HepG2 (cell line): ENCODE measurements around the gene TUBA8. TPM values are rescaled to one million over a fixed set of nuclear protein-coding genes. Genes with fewer than 3 reads are reported as not detected.
A peak's percentile ranks its signal among the peaks of the same experiment; 100 is the strongest.

Experiments
- ATAC-seq: fragments of 200-7000 bp; cut with Tn5 transposase; 3 replicates; pipeline ENCODE4 v1.9.1; 2020; ENCODE audit warnings: mild to moderate bottlenecking, moderate library complexity
- BruUV-seq: library from RNA; stranded (reverse); fragments of 400-500 nt; replicated peaks from 2 replicates; lab custom pipeline; 2021; lab: Mats Ljungman, UMichigan
- CTCF ChIA-PET: fragments of 300-600 bp; formaldehyde crosslinking; extraction: SDS; loops from one replicate; lab custom pipeline; 2021; ENCODE audit warnings: low total read pairs, inconsistent platforms, low intra/inter-chr PET ratio; lab: Yijun Ruan, JAX
- POLR2A ChIA-PET: fragments of 350-600 bp; sonication (Branson Sonifier 250); formaldehyde crosslinking; loops from one replicate; lab custom pipeline; 2020; ENCODE audit warnings: antibody characterized with exemption, inconsistent platforms; lab: Yijun Ruan, JAX
- DNase-seq: peaks from one replicate; pipeline ENCODE4 v3.0.0-alpha.2; 2015; ENCODE audit warnings: low spot score
- FAIRE-seq: peaks from 3 replicates; lab custom pipeline; 2011; peaks lifted over from hg19 to GRCh38; lab: Jason Lieb, UNC
- H2AFZ ChIP-seq: one replicate; pipeline ENCODE4 v1.6.1; 2011; ENCODE audit warnings: low read length, inconsistent platforms
- H3K27ac ChIP-seq: fragments of 300-600 bp; 3 replicates; pipeline ENCODE4 v1.8.0; 2011; ENCODE audit warnings: mixed run types, mild to moderate bottlenecking, mixed read lengths, low read length, inconsistent platforms; ENCODE audit not compliant: insufficient read depth; ENCODE audit errors: extremely low read length
- H3K27me3 ChIP-seq, 2 experiments: fragments of 200-600 bp in 1 of 2; 2 replicates in 1 of 2; 3 replicates in 1 of 2; pipeline versions ENCODE4 v1.6.0 to v1.8.0; 2011; ENCODE audit warnings: low read length in 2 of 2, mild to moderate bottlenecking in 2 of 2, moderate library complexity in 2 of 2, inconsistent platforms in 1 of 2; ENCODE audit not compliant: insufficient read depth in 2 of 2, control insufficient read depth in 1 of 2
- H3K36me3 ChIP-seq, 2 experiments: fragments of 200-600 bp in 1 of 2; replicated peaks in 1 of 2; 2 replicates in 1 of 2; 3 replicates in 1 of 2; pipeline versions ENCODE4 v1.5.1 to v1.8.0; 2011; ENCODE audit warnings: low read length in 2 of 2, inconsistent platforms in 1 of 2; ENCODE audit not compliant: insufficient read depth in 2 of 2, control insufficient read depth in 1 of 2
- H3K4me1 ChIP-seq: 2 replicates; pipeline ENCODE4 v1.5.1; 2012; ENCODE audit warnings: low read length, inconsistent platforms; ENCODE audit not compliant: insufficient read depth
- H3K4me2 ChIP-seq: 2 replicates; pipeline ENCODE4 v1.6.0; 2011; ENCODE audit warnings: low read depth, low read length, inconsistent platforms
- H3K4me3 ChIP-seq, 3 experiments: fragments of 200-600 bp in 1 of 3; sonication (generic), shearing (Covaris generic) in 1 of 3; replicated peaks in 1 of 3; 2 replicates each; pipeline ENCODE4 v1.5.1; 2011 to 2016; ENCODE audit warnings: low read length in 3 of 3, inconsistent platforms in 2 of 3, low read depth in 2 of 3, mild to moderate bottlenecking in 2 of 3, control low read depth in 1 of 3, mixed read lengths in 1 of 3; ENCODE audit not compliant: insufficient read depth in 1 of 3
- H3K79me2 ChIP-seq: one replicate; pipeline ENCODE4 v1.6.1; 2011; ENCODE audit warnings: low read length, inconsistent platforms; ENCODE audit not compliant: insufficient read depth
- H3K9ac ChIP-seq: 2 replicates; pipeline ENCODE4 v1.6.0; 2011; ENCODE audit warnings: mild to moderate bottlenecking, low read depth, low read length, inconsistent platforms; ENCODE audit not compliant: insufficient read depth
- H3K9me3 ChIP-seq: 2 replicates; pipeline ENCODE4 v1.5.1; 2012; ENCODE audit warnings: mild to moderate bottlenecking, low read length
- H4K20me1 ChIP-seq: 2 replicates; pipeline ENCODE4 v1.6.0; 2011; ENCODE audit warnings: inconsistent platforms, mild to moderate bottlenecking, low read length, moderate library complexity; ENCODE audit not compliant: insufficient read depth
- HNF4G ChIP-seq, 2 experiments: sonication (generic) in 1 of 2; formaldehyde crosslinking in 1 of 2; IDR thresholded peaks; 2 replicates each; pipeline versions ENCODE4 v1.4.0 to v1.6.1; 2011 to 2020; ENCODE audit warnings: borderline replicate concordance in 2 of 2, low read depth in 2 of 2, mild to moderate bottlenecking in 2 of 2, low read length in 1 of 2, missing genetic modification reagents in 1 of 2, moderate library complexity in 1 of 2
- NR2F6 ChIP-seq, 2 experiments: IDR thresholded peaks; 2 replicates each; pipeline ENCODE4 v1.6.1; 2016; ENCODE audit warnings: antibody characterized with exemption in 1 of 2, mild to moderate bottlenecking in 1 of 2
- POLR2A ChIP-seq, 2 experiments: IDR thresholded peaks; 2 replicates each; pipeline ENCODE4 v1.6.1; 2011; ENCODE audit warnings: low read depth in 2 of 2, low read length in 2 of 2, mild to moderate bottlenecking in 1 of 2, moderate library complexity in 1 of 2; ENCODE audit not compliant: insufficient read depth in 1 of 2
- ZMYM4 ChIP-seq: sonication (generic); formaldehyde crosslinking; IDR thresholded peaks from 2 replicates; pipeline ENCODE4 v1.8.1; 2023; ENCODE audit warnings: mild to moderate bottlenecking, missing genetic modification reagents
- ZNF570 ChIP-seq: sonication (generic); formaldehyde crosslinking; IDR thresholded peaks from 2 replicates; pipeline ENCODE4 v1.4.0; 2020; ENCODE audit warnings: mild to moderate bottlenecking, missing genetic modification reagents, borderline replicate concordance
- ZNF747 ChIP-seq: sonication (generic); formaldehyde crosslinking; IDR thresholded peaks from 2 replicates; pipeline ENCODE4 v1.8.1; 2023; ENCODE audit warnings: missing genetic modification reagents, mild to moderate bottlenecking, borderline replicate concordance
- WGBS: methylation state at CpG from one replicate; pipeline ENCODE4 v1.1.6; 2017; ENCODE audit warnings: low lambda C conversion rate; 5-methylcytosine and 5-hydroxymethylcytosine counted together
- in situ Hi-C: cut with HindIII; loops from 2 replicates; pipeline ENCODE4 v1.10.0; 2017; ENCODE audit warnings: low pct_unique_long_range_greater_than_20kb; ENCODE audit not compliant: extremely low pct_ligation_motif_present
- intact Hi-C: fragments of 100-400 bp; cut with micrococcal nuclease; formaldehyde crosslinking; loops from one replicate; pipeline ENCODE4 v1.10.0; 2022; ENCODE audit not compliant: unreplicated experiment
- polyA plus RNA-seq, 8 experiments: library from polyadenylated mRNA; depleted of rRNA in 3 of 8; stranded (reverse) in 7 of 8; unstranded in 1 of 8; fragments of >200 nt; fragmentation: Illumina TruSeq in 4 of 8; extraction: Trizol in 4 of 8; gene quantifications; 2 replicates each; pipeline versions ENCODE4 v1.2.1 to v1.2.3, GENCODE V29; 2011 to 2016; ENCODE audit warnings: low read depth in 4 of 8, missing spikeins in 1 of 8, mixed read lengths in 1 of 8; ENCODE audit not compliant: insufficient read depth in 1 of 8
- total RNA-seq, 5 experiments: library from RNA; depleted of rRNA; stranded (reverse); fragments of >200 nt; fragmentation: Illumina TruSeq; extraction: Trizol; gene quantifications; 2 replicates each; pipeline ENCODE4 v1.2.3, GENCODE V29; 2016; ENCODE audit warnings: low read depth in 1 of 5
- TF ChIP-seq, protein P1 (sequence below): sonication (generic); formaldehyde crosslinking; IDR thresholded peaks from 2 replicates; pipeline ENCODE4 v1.4.0; 2020; ENCODE audit warnings: missing genetic modification reagents, mild to moderate bottlenecking, borderline replicate concordance
- TF ChIP-seq, protein P2 (sequence below): sonication (generic); formaldehyde crosslinking; IDR thresholded peaks from 2 replicates; pipeline ENCODE4 v1.9.0; 2022; ENCODE audit warnings: missing genetic modification reagents, mild to moderate bottlenecking, borderline replicate concordance

Gene TUBA8
- total and polyA plus RNA-seq, 2 of the 13 experiments (the other 11 are each of a cell fraction or from before 2014, with no cell fraction given): 0.35 to 0.69 TPM

DNA sequence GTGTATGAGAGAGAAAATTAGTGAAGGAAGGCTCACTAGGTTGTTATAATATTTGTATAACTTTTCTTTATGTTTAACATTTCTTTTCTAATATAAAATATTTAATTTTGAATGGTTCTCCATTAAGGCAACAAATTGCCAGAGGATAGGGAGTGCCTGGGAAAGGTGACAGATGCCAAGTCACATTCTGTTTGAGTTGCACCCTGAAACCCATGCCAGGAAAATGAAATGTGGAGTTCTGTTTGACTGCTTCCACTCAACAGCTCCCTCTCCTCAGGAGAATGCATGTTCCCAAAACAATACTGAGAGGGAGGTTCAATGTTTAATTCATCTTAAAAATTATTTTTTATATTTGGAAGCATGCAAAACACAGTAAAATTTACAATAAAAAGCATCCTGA is 33.5 kb downstream of the TUBA8 start (continued):
- TF ChIP-seq, protein P1, sequence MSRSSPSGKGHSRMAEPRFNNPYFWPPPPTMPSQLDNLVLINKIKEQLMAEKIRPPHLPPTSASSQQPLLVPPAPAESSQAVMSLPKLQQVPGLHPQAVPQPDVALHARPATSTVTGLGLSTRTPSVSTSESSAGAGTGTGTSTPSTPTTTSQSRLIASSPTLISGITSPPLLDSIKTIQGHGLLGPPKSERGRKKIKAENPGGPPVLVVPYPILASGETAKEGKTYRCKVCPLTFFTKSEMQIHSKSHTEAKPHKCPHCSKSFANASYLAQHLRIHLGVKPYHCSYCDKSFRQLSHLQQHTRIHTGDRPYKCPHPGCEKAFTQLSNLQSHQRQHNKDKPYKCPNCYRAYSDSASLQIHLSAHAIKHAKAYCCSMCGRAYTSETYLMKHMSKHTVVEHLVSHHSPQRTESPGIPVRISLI (CRISPR knock-in tag): no peak
- TF ChIP-seq ZMYM4 (CRISPR knock-in tag) (no peak), ZNF570 (no peak)
- TF ChIP-seq, protein P2, sequence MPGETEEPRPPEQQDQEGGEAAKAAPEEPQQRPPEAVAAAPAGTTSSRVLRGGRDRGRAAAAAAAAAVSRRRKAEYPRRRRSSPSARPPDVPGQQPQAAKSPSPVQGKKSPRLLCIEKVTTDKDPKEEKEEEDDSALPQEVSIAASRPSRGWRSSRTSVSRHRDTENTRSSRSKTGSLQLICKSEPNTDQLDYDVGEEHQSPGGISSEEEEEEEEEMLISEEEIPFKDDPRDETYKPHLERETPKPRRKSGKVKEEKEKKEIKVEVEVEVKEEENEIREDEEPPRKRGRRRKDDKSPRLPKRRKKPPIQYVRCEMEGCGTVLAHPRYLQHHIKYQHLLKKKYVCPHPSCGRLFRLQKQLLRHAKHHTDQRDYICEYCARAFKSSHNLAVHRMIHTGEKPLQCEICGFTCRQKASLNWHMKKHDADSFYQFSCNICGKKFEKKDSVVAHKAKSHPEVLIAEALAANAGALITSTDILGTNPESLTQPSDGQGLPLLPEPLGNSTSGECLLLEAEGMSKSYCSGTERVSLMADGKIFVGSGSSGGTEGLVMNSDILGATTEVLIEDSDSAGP (CRISPR knock-in tag): no peak

DNA sequence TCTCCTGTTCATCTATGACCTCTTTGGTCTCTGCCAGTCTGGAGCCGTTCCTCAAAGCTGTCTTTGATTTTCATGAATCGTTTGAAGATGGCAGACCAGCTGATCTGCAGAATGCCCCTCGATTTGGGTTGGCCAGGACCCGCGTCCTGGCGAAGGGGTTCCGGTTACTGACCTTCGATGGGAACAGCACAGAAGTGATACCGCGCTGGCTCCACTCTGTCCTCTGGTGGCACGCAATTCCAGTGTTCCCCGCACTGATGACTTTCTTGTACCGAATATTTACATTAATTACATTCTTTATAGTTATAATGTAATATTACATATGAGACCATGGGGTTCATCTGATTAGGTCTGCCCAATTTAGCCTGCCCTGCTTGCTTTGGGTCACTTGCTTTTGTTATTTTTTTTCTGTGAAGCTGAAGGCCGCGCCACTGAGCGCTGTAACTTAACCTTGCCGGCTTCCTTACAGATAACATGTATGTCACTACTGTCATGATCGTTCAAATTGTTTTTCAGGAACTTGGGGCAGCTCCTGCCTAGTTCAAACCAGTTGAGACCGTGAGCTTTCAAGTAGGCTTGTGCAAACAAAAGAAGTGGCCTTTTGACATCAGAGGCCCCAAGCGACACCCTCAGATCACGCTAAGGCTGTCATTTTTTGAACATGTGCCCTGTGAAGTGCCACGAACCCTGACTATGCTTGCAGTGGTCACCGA is 35.2 kb downstream of the TUBA8 start:
- no peak overlapping the region for H2AFZ ChIP-seq
- H3K4me2 ChIP-seq: no peak overlapping the region
- CTCF ChIA-PET: no interaction called here
- H4K20me1 ChIP-seq: no peaks in the 10 kb centered on the region
- H3K4me3 ChIP-seq: no peak overlapping the region
- H3K9me3 ChIP-seq: no peaks in the 10 kb centered on the region
- no peaks in the 10 kb centered on the region; a peak in 1 of 5 replicates for H3K27me3 ChIP-seq
- no peak for TF ChIP-seq ZNF747
- TF ChIP-seq NR2F6 (IDR thresholded peaks at IDR 0.05): peak; percentile 31; the same call in 1 of the 2 replicates
- TF ChIP-seq NR2F6 (CRISPR knock-in tag; IDR thresholded peaks at IDR 0.05): no peak
- no peak for TF ChIP-seq POLR2A (IDR thresholded peaks at IDR 0.05; ENCODE audit: insufficient read depth in 1 of 2, low read depth in 2 of 2, low read length in 2 of 2)
- TF ChIP-seq HNF4G (IDR thresholded peaks at IDR 0.05; ENCODE audit: borderline replicate concordance, low read depth, low read length): no peak
- no peak for TF ChIP-seq HNF4G (CRISPR knock-in tag; IDR thresholded peaks at IDR 0.05; ENCODE audit: borderline replicate concordance, low read depth)
- POLR2A ChIA-PET: no interaction called here
- ATAC-seq (no peak), DNase-seq (no peak), FAIRE-seq (no peak)
- H3K27ac ChIP-seq: no peak overlapping the region
- no peak overlapping the region for H3K9ac ChIP-seq
- BruUV-seq: no TSS peak
- 81% methylated on average over 23 of the region's 23 CpGs for WGBS
- H3K4me1 ChIP-seq: peaks cover 28% of the 10 kb centered on the region
- intact Hi-C loops: no loop called here
- in situ Hi-C loops: no loop called here
- peaks cover 0 to 3% of the 10 kb centered on the region in 2 experiments; a peak in 3 of 5 replicates for H3K36me3 ChIP-seq
- peaks cover 7% of the 10 kb centered on the region for H3K79me2 ChIP-seq
